ENCODE results near the gene USP1. TPM values are rescaled to one million over a fixed set of nuclear protein-coding genes. Genes with fewer than 3 reads are reported as not detected.

Gene USP1
- total RNA-seq, 1 donor from 2014 or later = 22.3 TPM

- Histone ChIP-seq H3K36me3 (peaks cover 28% of the 10 kb centered on the region), H3K27me3 (ENCODE audit: low read depth) (no peaks in the 10 kb centered on the region), H3K9me3 (no peaks in the 10 kb centered on the region), H3K4me1 (no peaks in the 10 kb centered on the region), H3K4me3 (no peak overlapping the region), H3K27ac (no peak overlapping the region)
- no peak for ATAC-seq
- TF ChIP-seq, protein P1, sequence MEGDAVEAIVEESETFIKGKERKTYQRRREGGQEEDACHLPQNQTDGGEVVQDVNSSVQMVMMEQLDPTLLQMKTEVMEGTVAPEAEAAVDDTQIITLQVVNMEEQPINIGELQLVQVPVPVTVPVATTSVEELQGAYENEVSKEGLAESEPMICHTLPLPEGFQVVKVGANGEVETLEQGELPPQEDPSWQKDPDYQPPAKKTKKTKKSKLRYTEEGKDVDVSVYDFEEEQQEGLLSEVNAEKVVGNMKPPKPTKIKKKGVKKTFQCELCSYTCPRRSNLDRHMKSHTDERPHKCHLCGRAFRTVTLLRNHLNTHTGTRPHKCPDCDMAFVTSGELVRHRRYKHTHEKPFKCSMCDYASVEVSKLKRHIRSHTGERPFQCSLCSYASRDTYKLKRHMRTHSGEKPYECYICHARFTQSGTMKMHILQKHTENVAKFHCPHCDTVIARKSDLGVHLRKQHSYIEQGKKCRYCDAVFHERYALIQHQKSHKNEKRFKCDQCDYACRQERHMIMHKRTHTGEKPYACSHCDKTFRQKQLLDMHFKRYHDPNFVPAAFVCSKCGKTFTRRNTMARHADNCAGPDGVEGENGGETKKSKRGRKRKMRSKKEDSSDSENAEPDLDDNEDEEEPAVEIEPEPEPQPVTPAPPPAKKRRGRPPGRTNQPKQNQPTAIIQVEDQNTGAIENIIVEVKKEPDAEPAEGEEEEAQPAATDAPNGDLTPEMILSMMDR (IDR thresholded peaks at IDR 0.05) = no peak
- intact Hi-C loops (cut with DNase I) = no loop called here
- DNase-seq = no peak
These were observed 21.1 kb downstream of the USP1 start for GRCh38 chr1:62457955-62458354.

DNA sequence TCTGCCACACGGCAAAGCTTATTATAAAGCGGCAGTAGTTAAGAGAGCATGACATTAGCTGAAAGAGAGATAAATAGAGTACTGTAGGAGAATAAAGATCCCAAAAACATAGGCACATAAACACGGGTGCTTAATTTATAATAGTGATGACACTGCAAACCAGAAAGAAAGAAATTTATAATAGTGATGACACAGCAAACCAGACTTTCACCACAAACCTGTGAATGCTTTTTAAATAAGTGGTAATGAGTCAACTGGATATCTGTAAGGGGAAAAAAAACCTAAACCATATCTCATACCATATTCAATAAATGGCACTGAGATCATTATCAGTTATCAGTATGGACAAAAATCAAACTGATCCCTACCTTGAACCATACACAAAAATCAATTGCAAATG, 25.5 kb downstream of the USP1 start:
- intact Hi-C loops (cut with DNase I) = no loop called here
- no peaks in the 10 kb centered on the region for H3K4me1 ChIP-seq
- H3K9me3 ChIP-seq = no peaks in the 10 kb centered on the region
- peaks cover 16% of the 10 kb centered on the region for H3K36me3 ChIP-seq
- no peaks in the 10 kb centered on the region for H3K27me3 ChIP-seq (ENCODE audit: low read depth)
- TF ChIP-seq, protein P1 (IDR thresholded peaks at IDR 0.05) = no peak
- DNase-seq = no peak
- no peak for ATAC-seq
- no peak overlapping the region for H3K4me3 ChIP-seq
- no peak overlapping the region for H3K27ac ChIP-seq

GRCh38 chr1:62467092-62467491, 30.2 kb downstream of the USP1 start:
- peaks cover 34% of the 10 kb centered on the region for H3K36me3 ChIP-seq

GRCh38 chr1:62476525-62477219, 39.8 kb downstream of the USP1 start:
- Histone ChIP-seq H3K9me3 (no peaks in the 10 kb centered on the region), H3K4me1 (no peaks in the 10 kb centered on the region), H3K4me3 (no peak overlapping the region), H3K36me3 (peaks cover 58% of the 10 kb centered on the region), H3K27me3 (ENCODE audit: low read depth) (no peaks in the 10 kb centered on the region), H3K27ac (no peak overlapping the region)
- no peak for ATAC-seq
- TF ChIP-seq, protein P1 (IDR thresholded peaks at IDR 0.05) = no peak
- intact Hi-C loops (cut with DNase I) = no loop called here
- DNase-seq = no peak

More at GRCh38 chr1:62467092-62467491, 30.2 kb downstream of the USP1 start:
- no peak for DNase-seq
- Histone ChIP-seq H3K9me3 (no peaks in the 10 kb centered on the region), H3K4me3 (no peak overlapping the region), H3K4me1 (no peaks in the 10 kb centered on the region), H3K27ac (no peak overlapping the region), H3K27me3 (ENCODE audit: low read depth) (no peaks in the 10 kb centered on the region)
- TF ChIP-seq, protein P1 (IDR thresholded peaks at IDR 0.05) = no peak
- intact Hi-C loops (cut with DNase I) = no loop called here
- ATAC-seq = no peak

- intact Hi-C loops (cut with DNase I) = no loop called here
- Histone ChIP-seq H3K36me3 (peaks cover 15% of the 10 kb centered on the region), H3K27ac (no peak overlapping the region), H3K4me3 (no peak overlapping the region), H3K9me3 (no peaks in the 10 kb centered on the region), H3K4me1 (no peaks in the 10 kb centered on the region), H3K27me3 (ENCODE audit: low read depth) (no peaks in the 10 kb centered on the region)
- TF ChIP-seq, protein P1 (IDR thresholded peaks at IDR 0.05) = no peak
- DNase-seq = no peak
- no peak for ATAC-seq
These were observed 44.8 kb downstream of the USP1 start for GRCh38 chr1:62481681-62482080.
